SK-N-SH treated with all-trans-retinoic acid at 6 μM for 48 hours (cell line): ENCODE results near the gene TYRP1.

Experiments
- ATAC-seq: fragments of 200-7000 bp; cut with Tn5 transposase; 3 replicates; pipeline ENCODE4 v1.9.1; 2020; ENCODE audit warnings: mild to moderate bottlenecking, moderate library complexity
- BACH2 ChIP-seq: fragments of 250-450 bp; sonication (Bioruptor Pico); IDR thresholded peaks from 2 replicates; pipeline ENCODE4 v1.9.0; 2021; ENCODE audit warnings: mild to moderate bottlenecking, borderline replicate concordance
- CREB5 ChIP-seq: fragments of 250-450 bp; sonication (Bioruptor Pico); IDR thresholded peaks from 2 replicates; pipeline ENCODE4 v1.5.1; 2020; ENCODE audit warnings: low read depth, mild to moderate bottlenecking, moderate library complexity
- CSDC2 ChIP-seq: fragments of 250-450 bp; sonication (Bioruptor Pico); IDR thresholded peaks from 2 replicates; pipeline ENCODE4 v1.5.0; 2020; ENCODE audit warnings: mild to moderate bottlenecking, moderate library complexity
- CSRNP3 ChIP-seq: fragments of 250-450 bp; sonication (Bioruptor Pico); IDR thresholded peaks from 2 replicates; pipeline ENCODE4 v1.5.1; 2021; ENCODE audit warnings: mild to moderate bottlenecking, moderate library complexity
- ESRRG ChIP-seq: fragments of 250-450 bp; sonication (Bioruptor Pico); IDR thresholded peaks from 2 replicates; pipeline ENCODE4 v1.6.1; 2021; ENCODE audit warnings: mild to moderate bottlenecking
- ISL1 ChIP-seq: fragments of 250-450 bp; sonication (Bioruptor Pico); IDR thresholded peaks from 2 replicates; pipeline ENCODE4 v2.1.2; 2022; ENCODE audit warnings: mild to moderate bottlenecking, moderate library complexity
- OSR1 ChIP-seq: fragments of 250-450 bp; sonication (Bioruptor Pico); IDR thresholded peaks from 2 replicates; pipeline ENCODE4 v1.8.0; 2022; ENCODE audit warnings: moderate library complexity, mild to moderate bottlenecking, inconsistent platforms
- PATZ1 ChIP-seq: fragments of 250-450 bp; sonication (Bioruptor Pico); IDR thresholded peaks from 2 replicates; pipeline ENCODE4 v1.8.0; 2020; ENCODE audit warnings: mild to moderate bottlenecking, moderate library complexity, borderline replicate concordance
- POU6F1 ChIP-seq: fragments of 250-450 bp; sonication (Bioruptor Pico); IDR thresholded peaks from 2 replicates; pipeline ENCODE4 v1.8.0; 2021; ENCODE audit warnings: low read depth, mild to moderate bottlenecking, moderate library complexity, borderline replicate concordance
- PPARA ChIP-seq: fragments of 250-450 bp; sonication (Bioruptor Pico); IDR thresholded peaks from 2 replicates; pipeline ENCODE4 v1.5.0; 2020; ENCODE audit warnings: mild to moderate bottlenecking, borderline replicate concordance
- SNAI2 ChIP-seq: fragments of 250-450 bp; sonication (Bioruptor Pico); IDR thresholded peaks from 2 replicates; pipeline ENCODE4 v1.5.0; 2020; ENCODE audit warnings: mild to moderate bottlenecking, moderate library complexity
- TOX ChIP-seq: fragments of 250-450 bp; sonication (Bioruptor Pico); IDR thresholded peaks from 2 replicates; pipeline ENCODE4 v1.8.0; 2021; ENCODE audit warnings: mild to moderate bottlenecking, moderate library complexity, borderline replicate concordance
- TSHZ2 ChIP-seq: fragments of 250-450 bp; sonication (Bioruptor Pico); IDR thresholded peaks from 2 replicates; pipeline ENCODE4 v1.5.0; 2020; ENCODE audit warnings: mild to moderate bottlenecking, moderate library complexity
- ZC3H10 ChIP-seq: fragments of 250-450 bp; sonication (Bioruptor Pico); IDR thresholded peaks from 2 replicates; pipeline ENCODE4 v1.5.1; 2021; ENCODE audit warnings: mild to moderate bottlenecking, moderate library complexity
- ZFP3 ChIP-seq: fragments of 250-450 bp; sonication (Bioruptor Pico); IDR thresholded peaks from 2 replicates; pipeline ENCODE4 v1.5.0; 2020; ENCODE audit warnings: mild to moderate bottlenecking, moderate library complexity
- ZFP30 ChIP-seq: fragments of 450-650 bp; formaldehyde crosslinking; IDR thresholded peaks from 2 replicates; pipeline ENCODE4 v1.5.0; 2022; ENCODE audit warnings: mild to moderate bottlenecking, moderate library complexity
- ZNF565 ChIP-seq: fragments of 450-650 bp; formaldehyde crosslinking; conservative IDR thresholded peaks from 2 replicates; pipeline ENCODE4 v1.5.0; 2020; ENCODE audit warnings: low read depth, mild to moderate bottlenecking, moderate library complexity
- ZNF8 ChIP-seq: fragments of 450-650 bp; formaldehyde crosslinking; IDR thresholded peaks from 2 replicates; pipeline ENCODE4 v1.5.0; 2020; ENCODE audit warnings: mild to moderate bottlenecking, moderate library complexity

The TYRP1 gene

GRCh38 chr9:12684974-12685373, 8.2 kb upstream of the TYRP1 start:
- TF ChIP-seq ISL1 (peak; percentile 86), ZC3H10 (CRISPR knock-in tag) (no peak)
- TF ChIP-seq, all 23 proteins: peak for 1
- ATAC-seq = peak; percentile 78

- TF ChIP-seq ZNF8 (no peak), ZNF565 (CRISPR knock-in tag) (no peak), PATZ1 (CRISPR knock-in tag) (no peak), BACH2 (CRISPR knock-in tag) (no peak), ZC3H10 (CRISPR knock-in tag) (no peak)
- TF ChIP-seq, all 23 proteins: peak for 0
- no peak for ATAC-seq
These were observed 4.0 kb upstream of the TYRP1 start for GRCh38 chr9:12689233-12689632.

GRCh38 chr9:12694013-12694412, 828 bp downstream of the TYRP1 start:
- TF ChIP-seq CSDC2 (no peak), PPARA (CRISPR knock-in tag) (no peak), ZC3H10 (CRISPR knock-in tag) (no peak), TSHZ2 (CRISPR knock-in tag) (no peak), ZFP30 (CRISPR knock-in tag) (no peak), BACH2 (CRISPR knock-in tag) (no peak), OSR1 (CRISPR knock-in tag) (no peak), CREB5 (CRISPR knock-in tag) (no peak), CSRNP3 (CRISPR knock-in tag) (no peak), ISL1 (no peak), POU6F1 (CRISPR knock-in tag) (no peak), TOX (CRISPR knock-in tag) (no peak), ZNF565 (CRISPR knock-in tag) (no peak), ZFP3 (CRISPR knock-in tag) (no peak), ZNF8 (no peak)
- TF ChIP-seq, all 23 proteins: peak for 0
- no peak for ATAC-seq

- ATAC-seq = no peak
- TF ChIP-seq TOX (CRISPR knock-in tag) (no peak), SNAI2 (no peak), PPARA (CRISPR knock-in tag) (no peak), CREB5 (CRISPR knock-in tag) (no peak), ESRRG (no peak), ISL1 (no peak), CSRNP3 (CRISPR knock-in tag) (no peak), ZNF565 (CRISPR knock-in tag) (no peak)
These were observed 2.3 kb downstream of the TYRP1 start for GRCh38 chr9:12695474-12695873.
